ENCODE measurements around the gene MAVS. TPM values are rescaled to one million over a fixed set of nuclear protein-coding genes. Genes with fewer than 3 reads are reported as not detected.
"Not testable (repeated sequence)": the region's sequence is repeated elsewhere in the genome, so short reads cannot be mapped to it uniquely, and the experiment has no call there.

The MAVS gene
- total RNA-seq, 1 donor from 2014 or later = 35.0 TPM

GRCh38 chr20:3869839-3870634 lies 23.4 kb downstream of the MAVS start:
- intact Hi-C loops (cut with DNase I) = no loop called here
- ATAC-seq (no peak), DNase-seq (ENCODE audit: missing footprints) (no peak)

DNA sequence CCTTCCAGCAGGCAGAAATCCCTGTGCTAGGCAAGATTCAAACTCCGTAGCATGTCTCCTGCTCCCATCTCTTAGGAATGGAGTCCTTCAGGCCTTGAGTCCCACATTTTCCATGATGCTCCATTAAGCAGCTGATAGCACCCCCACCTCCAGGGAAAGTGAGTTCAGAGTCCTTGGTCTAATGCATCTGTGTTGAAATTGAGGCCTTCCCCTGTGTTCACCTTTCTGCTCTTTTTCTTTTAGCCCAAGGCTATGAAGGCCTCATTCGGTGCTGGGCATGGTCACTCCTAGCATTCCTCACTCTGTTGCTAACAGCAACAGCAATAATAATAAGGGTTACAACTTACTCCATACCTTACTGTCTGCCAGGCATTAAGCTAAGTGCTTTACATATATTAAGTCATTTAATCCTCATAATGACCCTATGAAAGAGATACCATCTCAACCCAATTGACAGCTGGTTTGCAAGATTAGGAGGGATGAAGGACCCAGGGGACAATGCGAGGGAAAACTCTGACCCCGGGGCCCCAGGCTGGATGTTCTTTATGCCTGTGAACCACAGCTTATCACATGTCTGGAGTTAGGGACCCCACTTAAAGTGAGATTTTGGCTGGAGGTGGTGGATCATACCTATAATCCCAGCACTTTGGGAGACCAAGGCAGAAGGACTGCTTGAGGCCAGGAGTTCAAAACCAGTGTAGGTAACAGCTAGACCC lies 25.1 kb downstream of the MAVS start:
- ATAC-seq = no peak
- intact Hi-C loops (cut with DNase I) = no loop called here
- DNase-seq (ENCODE audit: missing footprints) = no peak

GRCh38 chr20:3873507-3873906 lies 26.9 kb downstream of the MAVS start:
- ATAC-seq (no peak), DNase-seq (ENCODE audit: missing footprints) (no peak)
- intact Hi-C loops (cut with DNase I) = no loop called here

GRCh38 chr20:3874194-3874844 lies 27.7 kb downstream of the MAVS start:
- DNase-seq (ENCODE audit: missing footprints) = no peak
- intact Hi-C loops (cut with DNase I) = no loop called here
- no peak for ATAC-seq

- DNase-seq (ENCODE audit: missing footprints) (no peak), ATAC-seq (no peak)
- intact Hi-C loops (cut with DNase I) = no loop called here
These were observed 28.8 kb downstream of the MAVS start for GRCh38 chr20:3875378-3875974.

DNA sequence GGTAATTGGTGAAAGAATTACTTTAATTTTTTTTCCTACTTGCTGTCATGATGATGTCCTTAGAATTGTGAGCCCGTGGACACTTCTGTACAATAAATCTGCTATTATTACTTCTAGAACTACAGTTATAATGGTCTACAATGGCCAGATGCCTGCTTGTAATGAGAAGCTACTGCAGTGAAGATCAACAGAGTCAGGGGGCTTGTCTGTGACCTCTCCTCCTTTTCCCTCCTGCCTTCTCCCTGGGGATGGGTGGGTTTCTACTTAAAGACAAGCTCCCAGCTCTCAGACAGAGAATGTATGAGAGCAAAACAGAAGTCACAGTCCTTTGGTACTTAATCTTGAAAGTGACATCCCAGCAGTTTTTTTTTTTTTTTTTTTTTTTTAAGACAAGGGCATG lies 29.4 kb downstream of the MAVS start:
- intact Hi-C loops (cut with DNase I) = no loop called here
- DNase-seq (ENCODE audit: missing footprints) (no peak), ATAC-seq (no peak)

DNA sequence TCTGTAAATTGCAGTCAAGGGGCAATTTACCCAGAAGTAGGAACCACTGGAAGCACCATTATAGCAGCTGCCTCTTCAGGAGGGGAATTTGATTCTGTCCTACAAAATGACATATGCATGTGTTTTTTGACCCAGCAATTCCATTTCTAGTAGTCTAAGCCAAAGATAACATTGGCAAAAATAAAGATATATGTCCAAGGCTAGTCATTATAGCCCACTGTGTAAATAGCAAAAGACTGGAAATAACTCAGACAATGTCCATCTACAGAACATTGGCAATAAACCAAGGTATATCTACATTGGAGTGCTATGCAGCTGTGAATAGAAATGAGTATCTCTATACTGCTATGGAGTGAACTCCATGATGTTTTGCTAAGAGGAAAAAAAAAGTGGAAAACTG lies 30.0 kb downstream of the MAVS start:
- DNase-seq (ENCODE audit: missing footprints) (no peak), ATAC-seq (no peak)
- intact Hi-C loops (cut with DNase I) = no loop called here

- ATAC-seq; intact Hi-C loops (cut with DNase I); DNase-seq (ENCODE audit: missing footprints): not testable (repeated sequence)
These were observed 32.3 kb downstream of the MAVS start for GRCh38 chr20:3878921-3879274.

DNA sequence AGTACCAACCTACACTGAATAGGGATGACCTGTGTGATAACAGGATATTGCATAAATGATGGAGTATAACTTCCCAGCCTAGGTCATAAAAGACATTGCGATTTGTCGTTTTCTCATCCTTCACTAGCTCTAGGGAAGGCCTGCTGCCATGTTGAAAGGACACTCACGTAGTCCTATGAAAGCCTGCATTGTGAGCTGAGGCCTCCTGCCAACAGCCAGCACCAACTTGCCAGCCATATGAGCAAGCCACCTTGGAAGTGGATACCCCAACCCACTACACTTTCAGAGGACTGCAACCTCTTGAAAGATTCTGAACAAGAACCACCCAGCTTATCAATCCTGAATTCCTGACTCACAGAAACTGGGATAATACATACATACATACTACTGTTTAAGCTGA lies 39.1 kb downstream of the MAVS start:
- intact Hi-C loops (cut with DNase I) = no loop called here

GRCh38 chr20:3887876-3888620 lies 41.4 kb downstream of the MAVS start:
- DNase-seq (ENCODE audit: missing footprints) (no peak), ATAC-seq (no peak)
- intact Hi-C loops (cut with DNase I) = loop anchor here (2.0 kb wide), 1 partner anchor 185 kb away; no protein-coding TSS in a partner anchor

More for the DNA sequence above, 39.1 kb downstream of the MAVS start:
- ATAC-seq (no peak), DNase-seq (ENCODE audit: missing footprints) (no peak)

DNA sequence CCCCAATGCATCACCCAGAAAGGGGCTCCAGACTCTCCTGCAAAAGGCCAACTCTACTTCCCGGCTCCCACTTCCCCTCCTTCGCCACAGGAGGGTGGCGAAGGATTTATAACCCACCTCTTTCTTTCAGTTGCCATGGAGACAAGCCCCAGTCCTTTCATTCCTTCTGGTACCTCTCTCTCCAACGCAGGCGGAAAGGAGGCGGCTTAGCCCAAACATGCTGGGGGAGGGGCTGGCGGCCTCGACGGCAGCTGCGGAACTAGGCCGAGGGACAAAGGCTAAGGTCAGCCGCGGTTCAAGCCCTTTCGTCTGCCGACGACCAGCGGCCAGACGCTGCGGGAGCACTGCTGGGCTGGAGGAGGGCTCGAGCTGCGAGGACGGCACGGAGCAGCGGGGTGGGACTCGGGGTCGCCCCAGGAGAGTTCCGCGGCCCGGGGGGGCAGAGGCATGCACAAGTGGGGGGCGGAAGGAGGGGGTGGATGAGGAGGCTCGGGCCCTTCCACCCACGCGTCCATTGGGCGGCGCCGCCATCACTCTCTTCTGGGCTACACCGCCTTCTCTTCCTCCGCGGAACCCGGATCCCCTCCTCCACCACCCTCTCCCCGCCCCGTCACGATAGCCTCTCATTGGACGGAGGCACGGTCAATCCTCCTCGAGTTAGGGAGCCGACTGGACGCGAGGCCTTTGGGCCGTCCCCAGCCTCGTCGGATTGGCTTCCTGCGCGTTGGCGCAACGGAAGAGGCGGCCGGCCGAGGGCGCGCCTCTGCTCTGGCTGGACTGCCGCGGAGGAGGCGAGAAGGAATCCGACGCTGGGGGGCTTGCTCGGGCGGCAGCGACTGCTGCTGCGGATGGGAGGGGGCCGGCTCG lies 42.2 kb downstream of the MAVS start, which contains the start of gene PANK2:
Gene PANK2 (plus strand): TSS at position 766 of the 867 bp plus-strand sequence.
- intact Hi-C loops (cut with DNase I) = loop anchor here (2.0 kb wide), 1 partner anchor 184 kb away; no protein-coding TSS in a partner anchor
- ATAC-seq (peak; percentile 99), DNase-seq (ENCODE audit: missing footprints) (peak; percentile 100)

DNA sequence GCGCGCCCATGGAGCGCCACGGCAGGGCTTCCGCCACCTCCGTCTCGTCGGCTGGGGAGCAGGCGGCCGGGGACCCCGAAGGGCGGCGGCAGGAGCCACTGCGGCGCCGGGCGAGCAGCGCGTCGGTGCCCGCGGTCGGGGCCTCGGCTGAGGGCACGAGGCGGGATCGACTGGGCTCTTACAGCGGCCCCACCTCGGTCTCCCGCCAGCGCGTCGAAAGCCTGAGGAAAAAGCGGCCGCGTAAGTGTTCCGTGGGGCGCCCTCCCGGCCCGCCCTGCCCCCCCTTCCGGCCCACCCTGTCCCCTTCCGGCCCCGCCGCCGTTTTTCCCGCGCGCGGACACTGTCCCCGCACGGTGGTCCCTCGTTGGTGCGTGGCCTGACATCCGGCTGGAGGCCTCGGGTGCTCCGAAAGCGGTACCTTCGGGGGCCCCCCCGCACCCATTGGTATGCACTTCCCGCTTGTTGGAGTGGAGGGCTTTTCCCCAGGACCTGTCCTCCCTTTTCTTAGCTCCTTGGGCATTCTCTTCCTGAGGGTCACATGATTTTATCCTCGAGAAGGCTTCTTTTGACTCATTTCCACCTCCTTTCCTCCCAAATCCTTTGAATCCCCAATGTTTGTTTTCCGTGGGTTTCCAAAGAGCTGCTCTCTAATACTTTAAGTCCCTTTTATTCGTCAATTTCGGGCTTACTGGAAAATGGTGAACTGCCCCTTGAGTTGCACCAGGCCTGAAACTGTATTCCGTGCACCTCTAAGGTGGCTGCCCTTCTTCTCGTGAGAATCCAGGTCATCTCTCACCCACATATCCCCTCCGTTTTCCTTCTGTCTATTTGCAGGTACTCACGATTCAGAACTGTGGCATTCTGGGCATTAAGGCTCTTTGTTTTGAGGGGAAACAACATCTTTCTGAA lies 43.1 kb downstream of the MAVS start:
- intact Hi-C loops (cut with DNase I) = loop anchor here (2.0 to 5.0 kb wide), 3 partner anchors 43 to 183 kb away; partner anchors contain the start of gene RNF24
- ATAC-seq (peak; percentile 18), DNase-seq (ENCODE audit: missing footprints) (no peak)

- ATAC-seq = no peak
- intact Hi-C loops (cut with DNase I) = loop anchor here (2.0 to 5.0 kb wide), 2 partner anchors 42 to 124 kb away; partner anchors contain the start of gene RNF24
- no peak for DNase-seq (ENCODE audit: missing footprints)
These were observed 43.7 kb downstream of the MAVS start for GRCh38 chr20:3890398-3890751.

DNA sequence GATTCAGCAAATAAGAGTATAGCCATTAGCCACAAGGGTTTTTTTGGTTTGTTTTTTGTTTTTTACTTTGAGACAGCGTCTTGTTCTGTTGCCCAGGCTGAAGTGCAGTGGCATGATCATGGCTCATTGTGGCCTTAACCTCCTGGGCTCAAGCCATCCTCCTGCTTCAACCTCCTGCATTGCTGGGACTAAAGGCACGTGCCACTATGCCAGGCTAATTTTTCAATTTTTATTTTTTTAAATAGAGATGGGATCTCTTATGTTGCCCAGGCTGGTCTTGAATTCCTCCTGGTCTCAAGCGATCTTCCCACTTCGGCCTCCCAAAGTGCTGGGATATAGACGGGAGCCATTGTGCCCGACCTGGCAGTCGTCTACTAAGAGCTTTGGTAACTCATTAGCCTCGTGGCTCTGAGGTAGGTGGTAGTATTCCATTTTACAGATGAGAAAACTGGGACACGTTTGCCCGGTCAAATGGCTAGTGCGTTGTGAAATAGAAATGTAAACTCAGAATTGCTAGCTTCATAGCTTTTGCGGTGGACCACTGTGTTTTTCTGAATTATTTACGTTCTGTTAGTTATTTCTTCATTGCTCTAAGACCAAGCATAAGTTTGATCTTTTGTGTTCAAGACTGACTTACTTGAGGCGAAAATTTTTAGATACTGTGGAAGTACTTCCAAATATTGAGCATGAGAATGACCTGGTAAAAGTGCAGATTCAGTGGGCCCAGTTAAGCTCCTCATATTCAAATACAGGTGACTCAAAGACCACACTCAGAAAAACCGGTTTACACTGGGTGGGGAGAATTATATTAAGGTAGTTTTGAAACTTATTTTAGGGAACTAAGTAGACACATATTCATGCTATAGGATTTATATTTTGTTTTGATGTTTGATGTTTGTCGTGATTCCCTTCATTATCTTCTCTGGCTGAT lies 44.6 kb downstream of the MAVS start:
- intact Hi-C loops (cut with DNase I) = loop anchor here (2.0 to 5.0 kb wide), 2 partner anchors 41 to 124 kb away; partner anchors contain the start of gene RNF24
- DNase-seq (ENCODE audit: missing footprints) (no peak), ATAC-seq (no peak)

- intact Hi-C loops (cut with DNase I) = loop anchor here (5.0 kb wide), 1 partner anchor 38 kb away; no protein-coding TSS in a partner anchor
- ATAC-seq = no peak
- no peak for DNase-seq (ENCODE audit: missing footprints)
These were observed 48.2 kb downstream of the MAVS start for GRCh38 chr20:3894796-3895195.

All from Right ventricle myocardium inferior (tissue), 1 donor.